Activated gamma-delta T cell treated with Interleukin-2 at 50 U/mL for 16 hours (primary cell): ENCODE measurements around the gene DLL4.

Experiments
- DNase-seq: peaks from one replicate; pipeline ENCODE4 v3.0.0-alpha.2; 2020

Gene DLL4

GRCh38 chr15:40906991-40907802 is 21.9 kb upstream of the DLL4 start:
- peak; percentile 72 for DNase-seq

- DNase-seq, result no peak
These were observed 21.0 kb upstream of the DLL4 start for GRCh38 chr15:40908095-40908494.

GRCh38 chr15:40909662-40910630 is 19.2 kb upstream of the DLL4 start:
- DNase-seq, result no peak

GRCh38 chr15:40911141-40911540 is 18.0 kb upstream of the DLL4 start:
- no peak for DNase-seq

GRCh38 chr15:40911693-40912092 is 17.4 kb upstream of the DLL4 start:
- DNase-seq, result no peak

GRCh38 chr15:40912478-40912877 is 16.7 kb upstream of the DLL4 start:
- no peak for DNase-seq

GRCh38 chr15:40914013-40914412 is 15.1 kb upstream of the DLL4 start:
- no peak for DNase-seq

GRCh38 chr15:40914486-40914885 is 14.7 kb upstream of the DLL4 start:
- no peak for DNase-seq

- no peak for DNase-seq
These were observed 14.0 kb upstream of the DLL4 start for GRCh38 chr15:40915116-40915661.

- no peak for DNase-seq
These were observed 13.5 kb upstream of the DLL4 start for GRCh38 chr15:40915679-40916078.

- no peak for DNase-seq
These were observed 11.6 kb upstream of the DLL4 start for GRCh38 chr15:40917585-40917984.

GRCh38 chr15:40918146-40918798 is 10.9 kb upstream of the DLL4 start:
- DNase-seq, result no peak

GRCh38 chr15:40918799-40919392 is 10.2 kb upstream of the DLL4 start:
- DNase-seq, result no peak

- DNase-seq, result no peak
These were observed 7.1 kb upstream of the DLL4 start for GRCh38 chr15:40921949-40922607.

- DNase-seq, result no peak
These were observed 6.5 kb upstream of the DLL4 start for GRCh38 chr15:40922608-40923005.

- no peak for DNase-seq
These were observed 5.6 kb upstream of the DLL4 start for GRCh38 chr15:40923551-40923950.

GRCh38 chr15:40925495-40925862 is 3.7 kb upstream of the DLL4 start:
- no peak for DNase-seq

- no peak for DNase-seq
These were observed 3.1 kb upstream of the DLL4 start for GRCh38 chr15:40925863-40926658.

- no peak for DNase-seq
These were observed 2.3 kb upstream of the DLL4 start for GRCh38 chr15:40926659-40927494.

- DNase-seq, result no peak
These were observed 1.7 kb upstream of the DLL4 start for GRCh38 chr15:40927495-40927872.
